GM19238 (cell line): ENCODE data around the gene KCNE2.
"Not testable (repeated sequence)": the region's sequence is repeated elsewhere in the genome, so short reads cannot be mapped to it uniquely, and the experiment has no call there.

ENCODE experiments used
- DNase-seq: peaks from one replicate; pipeline ENCODE4 v3.0.0; 2011; ENCODE audit warnings: low spot score; ENCODE audit not compliant: insufficient read length

KCNE2 gene

GRCh38 chr21:34406676-34407075 lies 42.9 kb downstream of the KCNE2 start:
- DNase-seq, result not testable (repeated sequence)

DNA sequence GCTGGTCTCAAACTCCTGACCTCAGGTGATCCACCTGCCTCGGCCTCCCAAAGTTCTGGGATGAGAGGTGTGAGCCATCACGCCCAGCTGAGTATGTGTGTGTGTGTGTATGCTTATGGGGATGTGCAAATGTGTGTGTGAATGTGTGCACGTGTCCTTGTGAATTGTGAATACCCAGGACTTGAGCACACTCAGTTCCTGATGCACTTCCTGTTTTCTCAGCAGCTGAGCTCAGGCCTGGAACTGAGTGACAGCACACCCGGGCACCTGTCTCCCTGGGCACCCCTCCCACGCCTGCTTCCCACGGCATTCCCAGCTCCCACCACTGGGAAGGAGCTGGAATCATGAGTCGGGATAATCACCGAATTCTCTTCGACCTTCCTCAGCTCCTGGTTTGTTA lies 43.5 kb downstream of the KCNE2 start:
- DNase-seq, result not testable (repeated sequence)

GRCh38 chr21:34417448-34418077 lies 53.8 kb downstream of the KCNE2 start:
- DNase-seq, result not testable (repeated sequence)
